ENCODE data around the gene SLC9A8.
"Not testable (repeated sequence)": the region's sequence is repeated elsewhere in the genome, so short reads cannot be mapped to it uniquely, and the experiment has no call there.

Gene SLC9A8

GRCh38 chr20:49882171-49882970 lies 69.7 kb downstream of the SLC9A8 start:
- no peak for DNase-seq

GRCh38 chr20:49883246-49883802 lies 70.7 kb downstream of the SLC9A8 start:
- DNase-seq, result no peak

- no peak for DNase-seq
Observed at GRCh38 chr20:49885558-49886332, 73.1 kb downstream of the SLC9A8 start.

- DNase-seq, result no peak
Observed at GRCh38 chr20:49886571-49887213, 74.1 kb downstream of the SLC9A8 start.

GRCh38 chr20:49887251-49888211 lies 74.9 kb downstream of the SLC9A8 start:
- no peak for DNase-seq

GRCh38 chr20:49888212-49889000 lies 75.8 kb downstream of the SLC9A8 start:
- DNase-seq, result peak; percentile 1

GRCh38 chr20:49889001-49889934 lies 76.6 kb downstream of the SLC9A8 start:
- DNase-seq, result no peak

- no peak for DNase-seq
Observed at GRCh38 chr20:49889935-49890333, 77.3 kb downstream of the SLC9A8 start.

GRCh38 chr20:49890471-49891361 lies 78.1 kb downstream of the SLC9A8 start:
- no peak for DNase-seq

GRCh38 chr20:49891476-49892110 lies 79.0 kb downstream of the SLC9A8 start:
- no peak for DNase-seq

GRCh38 chr20:49892260-49892659 lies 79.6 kb downstream of the SLC9A8 start:
- DNase-seq, result no peak

- DNase-seq, result no peak
Observed at GRCh38 chr20:49892817-49893216, 80.2 kb downstream of the SLC9A8 start.

- DNase-seq, result no peak
Observed at GRCh38 chr20:49893242-49894072, 80.8 kb downstream of the SLC9A8 start.

GRCh38 chr20:49894073-49894470 lies 81.4 kb downstream of the SLC9A8 start:
- DNase-seq, result no peak

GRCh38 chr20:49895474-49896093 lies 83.0 kb downstream of the SLC9A8 start:
- not testable (repeated sequence) for DNase-seq

- no peak for DNase-seq
Observed at GRCh38 chr20:49896204-49896603, 83.6 kb downstream of the SLC9A8 start.
